GM12878 (cell line): ENCODE data around the gene FASN. TPM values are rescaled to one million over a fixed set of nuclear protein-coding genes. Genes with fewer than 3 reads are reported as not detected.

Source experiments
- BACH1 ChIP-seq: fragments of 450-650 bp; IDR thresholded peaks from 2 replicates; pipeline ENCODE4 v1.6.1; 2017; ENCODE audit warnings: mild to moderate bottlenecking, borderline replicate concordance
- DPF2 ChIP-seq: fragments of 450-650 bp; IDR thresholded peaks from 2 replicates; pipeline ENCODE4 v1.6.1; 2017; ENCODE audit warnings: mild to moderate bottlenecking
- MAX ChIP-seq: IDR thresholded peaks from 2 replicates; pipeline ENCODE4 v1.6.1; 2012; ENCODE audit warnings: low read depth, low read length, improper control_type of control experiment
- MTA3 ChIP-seq: IDR thresholded peaks from 2 replicates; pipeline ENCODE4 v1.6.1; 2012; ENCODE audit warnings: low read length, inconsistent platforms, borderline replicate concordance
- PAX5 ChIP-seq: IDR thresholded peaks from 2 replicates; pipeline ENCODE4 v1.6.1; 2011; ENCODE audit warnings: low read depth, low read length, borderline replicate concordance
- PML ChIP-seq: IDR thresholded peaks from 2 replicates; pipeline ENCODE4 v1.6.1; 2012; ENCODE audit warnings: low read length, inconsistent platforms
- ZBTB11 ChIP-seq: fragments of 450-650 bp; formaldehyde crosslinking; IDR thresholded peaks from 2 replicates; pipeline ENCODE4 v1.5.0; 2022; ENCODE audit warnings: mild to moderate bottlenecking, missing genetic modification characterization
- ZNF592 ChIP-seq: fragments of 450-650 bp; IDR thresholded peaks from 2 replicates; pipeline ENCODE4 v1.6.1; 2017; ENCODE audit warnings: mild to moderate bottlenecking, moderate library complexity
- polyA plus RNA-seq, 11 experiments: library from polyadenylated mRNA; depleted of rRNA in 4 of 11; unstranded in 6 of 11; stranded (reverse) in 5 of 11; fragments of >200 nt; fragmentation: Nextera tagmentation in 4 of 11; fragmentation: Illumina TruSeq in 1 of 11; extraction: Ambion mirVana in 4 of 11; extraction: Trizol in 1 of 11; gene quantifications; 1 replicate in 1 of 11; 2 replicates in 10 of 11; pipeline versions ENCODE4 v1.2.1 to v1.2.3, GENCODE V29; 2011 to 2016; ENCODE audit warnings: inconsistent platforms in 2 of 11, missing spikeins in 2 of 11, low read depth in 1 of 11
- total RNA-seq, 4 experiments: library from RNA; depleted of rRNA in 3 of 4; stranded (reverse); fragments of >200 nt in 3 of 4; fragmentation: Illumina TruSeq in 1 of 4; extraction: Trizol in 1 of 4; gene quantifications; 2 replicates each; pipeline versions ENCODE4 v1.2.1 to v1.2.3, GENCODE V29; 2013 to 2021
- TF ChIP-seq, protein P1 (sequence below): fragments of 450-650 bp; formaldehyde crosslinking; IDR thresholded peaks from 2 replicates; pipeline ENCODE4 v1.4.0; 2022; ENCODE audit warnings: mild to moderate bottlenecking, moderate library complexity
- TF ChIP-seq, protein P2 (sequence below): IDR thresholded peaks from 2 replicates; pipeline ENCODE4 v1.6.1; 2011; ENCODE audit warnings: borderline replicate concordance, low read depth, mild to moderate bottlenecking, moderate library complexity, low read length; ENCODE audit not compliant: insufficient read depth, poor library complexity, severe bottlenecking
- TF ChIP-seq, protein P3 (sequence below): fragments of 450-650 bp; IDR thresholded peaks from 2 replicates; pipeline ENCODE4 v1.6.1; 2016; ENCODE audit warnings: mild to moderate bottlenecking
- TF ChIP-seq, protein P4 (sequence below): IDR thresholded peaks from 2 replicates; pipeline ENCODE4 v1.6.1; 2011; ENCODE audit warnings: low read depth, low read length, improper control_type of control experiment, borderline replicate concordance

The FASN gene
- total and polyA plus RNA-seq, 10 of the 15 experiments (the other 5 are each of a cell fraction or from before 2014, with no cell fraction given): 0.19 to 333 (median 30.4) TPM

DNA sequence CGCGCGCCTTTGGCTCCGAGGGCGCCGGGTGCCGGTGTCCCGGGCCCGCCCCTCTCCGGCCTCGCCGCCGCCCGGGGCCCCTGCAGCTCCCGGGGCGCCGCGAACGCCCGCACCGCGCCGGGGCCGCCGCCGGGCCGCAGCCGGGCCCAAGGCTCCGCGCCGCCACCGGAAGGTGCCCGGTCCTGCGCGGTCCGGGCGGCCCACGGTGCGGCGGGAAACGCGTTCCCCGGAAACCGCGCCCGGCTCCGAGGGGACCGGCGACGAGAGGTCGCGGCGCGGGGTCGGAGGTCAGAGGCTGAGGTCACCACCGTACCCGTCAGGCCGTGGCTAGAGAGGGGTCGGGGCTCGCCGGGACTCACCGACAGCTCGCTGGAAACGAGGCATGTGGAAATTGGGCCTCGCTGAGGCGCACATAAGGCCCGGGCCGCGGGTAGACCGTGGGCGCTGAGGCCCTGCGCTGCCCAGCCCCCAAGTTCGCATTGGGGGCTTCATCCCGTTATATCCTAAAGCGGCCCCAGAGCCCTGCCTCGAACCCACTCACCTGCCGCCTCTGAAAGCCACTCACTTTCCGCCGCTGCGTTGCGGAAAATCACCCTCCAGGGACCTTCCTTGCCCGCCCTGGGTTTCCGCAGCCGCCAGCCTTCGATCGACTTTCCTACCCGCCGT, 32.3 kb downstream of the FASN start, which contains the start of gene DUS1L (continued):
- TF ChIP-seq, protein P1, sequence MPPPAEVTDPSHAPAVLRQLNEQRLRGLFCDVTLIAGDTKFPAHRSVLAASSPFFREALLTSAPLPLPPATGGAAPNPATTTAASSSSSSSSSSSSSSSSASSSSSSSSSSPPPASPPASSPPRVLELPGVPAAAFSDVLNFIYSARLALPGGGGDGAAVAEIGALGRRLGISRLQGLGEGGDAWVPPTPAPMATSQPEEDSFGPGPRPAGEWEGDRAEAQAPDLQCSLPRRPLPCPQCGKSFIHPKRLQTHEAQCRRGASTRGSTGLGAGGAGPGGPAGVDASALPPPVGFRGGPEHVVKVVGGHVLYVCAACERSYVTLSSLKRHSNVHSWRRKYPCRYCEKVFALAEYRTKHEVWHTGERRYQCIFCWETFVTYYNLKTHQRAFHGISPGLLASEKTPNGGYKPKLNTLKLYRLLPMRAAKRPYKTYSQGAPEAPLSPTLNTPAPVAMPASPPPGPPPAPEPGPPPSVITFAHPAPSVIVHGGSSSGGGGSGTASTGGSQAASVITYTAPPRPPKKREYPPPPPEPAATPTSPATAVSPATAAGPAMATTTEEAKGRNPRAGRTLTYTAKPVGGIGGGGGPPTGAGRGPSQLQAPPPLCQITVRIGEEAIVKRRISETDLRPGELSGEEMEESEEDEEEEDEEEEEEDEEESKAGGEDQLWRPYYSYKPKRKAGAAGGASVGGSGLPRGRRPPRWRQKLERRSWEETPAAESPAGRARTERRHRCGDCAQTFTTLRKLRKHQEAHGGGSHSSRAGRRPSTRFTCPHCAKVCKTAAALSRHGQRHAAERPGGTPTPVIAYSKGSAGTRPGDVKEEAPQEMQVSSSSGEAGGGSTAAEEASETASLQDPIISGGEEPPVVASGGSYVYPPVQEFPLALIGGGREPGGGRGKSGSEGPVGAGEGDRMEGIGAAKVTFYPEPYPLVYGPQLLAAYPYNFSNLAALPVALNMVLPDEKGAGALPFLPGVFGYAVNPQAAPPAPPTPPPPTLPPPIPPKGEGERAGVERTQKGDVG: no peak
- TF ChIP-seq, protein P2, sequence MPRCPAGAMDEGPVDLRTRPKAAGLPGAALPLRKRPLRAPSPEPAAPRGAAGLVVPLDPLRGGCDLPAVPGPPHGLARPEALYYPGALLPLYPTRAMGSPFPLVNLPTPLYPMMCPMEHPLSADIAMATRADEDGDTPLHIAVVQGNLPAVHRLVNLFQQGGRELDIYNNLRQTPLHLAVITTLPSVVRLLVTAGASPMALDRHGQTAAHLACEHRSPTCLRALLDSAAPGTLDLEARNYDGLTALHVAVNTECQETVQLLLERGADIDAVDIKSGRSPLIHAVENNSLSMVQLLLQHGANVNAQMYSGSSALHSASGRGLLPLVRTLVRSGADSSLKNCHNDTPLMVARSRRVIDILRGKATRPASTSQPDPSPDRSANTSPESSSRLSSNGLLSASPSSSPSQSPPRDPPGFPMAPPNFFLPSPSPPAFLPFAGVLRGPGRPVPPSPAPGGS: no peak
- TF ChIP-seq DPF2: peak; percentile 60; the same call in 1 of the 2 replicates
- no peak for TF ChIP-seq PAX5
- TF ChIP-seq PML: no peak
- TF ChIP-seq, protein P3, sequence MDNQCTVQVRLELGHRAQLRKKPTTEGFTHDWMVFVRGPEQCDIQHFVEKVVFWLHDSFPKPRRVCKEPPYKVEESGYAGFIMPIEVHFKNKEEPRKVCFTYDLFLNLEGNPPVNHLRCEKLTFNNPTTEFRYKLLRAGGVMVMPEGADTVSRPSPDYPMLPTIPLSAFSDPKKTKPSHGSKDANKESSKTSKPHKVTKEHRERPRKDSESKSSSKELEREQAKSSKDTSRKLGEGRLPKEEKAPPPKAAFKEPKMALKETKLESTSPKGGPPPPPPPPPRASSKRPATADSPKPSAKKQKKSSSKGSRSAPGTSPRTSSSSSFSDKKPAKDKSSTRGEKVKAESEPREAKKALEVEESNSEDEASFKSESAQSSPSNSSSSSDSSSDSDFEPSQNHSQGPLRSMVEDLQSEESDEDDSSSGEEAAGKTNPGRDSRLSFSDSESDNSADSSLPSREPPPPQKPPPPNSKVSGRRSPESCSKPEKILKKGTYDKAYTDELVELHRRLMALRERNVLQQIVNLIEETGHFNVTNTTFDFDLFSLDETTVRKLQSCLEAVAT: peak; percentile 98
- TF ChIP-seq ZNF592: peak; percentile 57; the same call in 1 of the 2 replicates
- TF ChIP-seq MAX: peak; percentile 70; the same call in 1 of the 2 replicates
- TF ChIP-seq ZBTB11 (CRISPR knock-in tag): peak; percentile 99
- TF ChIP-seq MTA3: no peak
- TF ChIP-seq, protein P4, sequence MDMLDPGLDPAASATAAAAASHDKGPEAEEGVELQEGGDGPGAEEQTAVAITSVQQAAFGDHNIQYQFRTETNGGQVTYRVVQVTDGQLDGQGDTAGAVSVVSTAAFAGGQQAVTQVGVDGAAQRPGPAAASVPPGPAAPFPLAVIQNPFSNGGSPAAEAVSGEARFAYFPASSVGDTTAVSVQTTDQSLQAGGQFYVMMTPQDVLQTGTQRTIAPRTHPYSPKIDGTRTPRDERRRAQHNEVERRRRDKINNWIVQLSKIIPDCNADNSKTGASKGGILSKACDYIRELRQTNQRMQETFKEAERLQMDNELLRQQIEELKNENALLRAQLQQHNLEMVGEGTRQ: no peak
- TF ChIP-seq BACH1: no peak; the same call in 1 of the 2 replicates
